Mammary epithelial cell (primary cell): ENCODE data around the gene USP37.

Source experiments
- CTCF ChIP-seq, 2 donors: IDR thresholded peaks in 1 of 2; conservative IDR thresholded peaks in 1 of 2; 2 replicates each; pipeline ENCODE4 v1.5.1; 2011 to 2012; ENCODE audit warnings: inconsistent platforms in 2 of 2, low read length in 2 of 2, mild to moderate bottlenecking in 2 of 2, control low read depth in 1 of 2, low read depth in 1 of 2; ENCODE audit not compliant: insufficient read depth in 1 of 2; ENCODE audit errors: extremely low read depth in 1 of 2
- EZH2 ChIP-seq: IDR thresholded peaks from 2 replicates; pipeline ENCODE4 v1.6.1; 2012; ENCODE audit warnings: low read length, inconsistent platforms, borderline replicate concordance

GRCh38 chr2:218404351-218405085 is 163.6 kb downstream of the USP37 start:
- no peak for TF ChIP-seq EZH2
- no peak for TF ChIP-seq CTCF (conservative IDR thresholded peaks at IDR 0.05 in 1 of 2, IDR thresholded peaks at IDR 0.05 in 1 of 2; ENCODE audit: extremely low read depth in 1 of 2, insufficient read depth in 1 of 2, low read depth in 1 of 2, low read length in 2 of 2)
